Panc1 (cell line): ENCODE measurements around the gene NDUFV2. TPM values are rescaled to one million over a fixed set of nuclear protein-coding genes. Genes with fewer than 3 reads are reported as not detected.

Experiments
- ATAC-seq: fragments of 200-7000 bp; cut with Tn5 transposase; 2 replicates; pipeline ENCODE4 v1.9.1; 2020; ENCODE audit warnings: mild to moderate bottlenecking, moderate library complexity
- BruUV-seq: library from RNA; stranded (reverse); fragments of 400-500 nt; replicated peaks from 2 replicates; lab custom pipeline; 2021; lab: Mats Ljungman, UMichigan
- CTCF ChIA-PET: fragments of 300-600 bp; sonication (Branson Sonifier 250); formaldehyde crosslinking; loops from one replicate; lab custom pipeline; 2022; ENCODE audit warnings: antibody characterized with exemption; lab: Charles Lee
- POLR2A ChIA-PET: fragments of 300-600 bp; sonication (Branson Sonifier 250); formaldehyde crosslinking; loops from one replicate; lab custom pipeline; 2022; ENCODE audit warnings: antibody characterized with exemption; lab: Charles Lee
- DNase-seq: peaks from one replicate; pipeline ENCODE4 v3.0.0-alpha.2; 2010; ENCODE audit warnings: low read depth, low spot score
- H3K27ac ChIP-seq: 2 replicates; pipeline ENCODE4 v1.5.1; 2011; ENCODE audit warnings: mild to moderate bottlenecking, low read length, inconsistent platforms
- H3K27me3 ChIP-seq: fragments of 200-500 bp; sonication (Bioruptor generic); 2 replicates; pipeline ENCODE4 v1.6.0; 2014; ENCODE audit warnings: low read length, inconsistent platforms; ENCODE audit not compliant: control insufficient read depth, insufficient read depth
- H3K36me3 ChIP-seq: fragments of 200-500 bp; sonication (Bioruptor generic); 2 replicates; pipeline ENCODE4 v1.5.1; 2014; ENCODE audit warnings: inconsistent platforms, mild to moderate bottlenecking, low read length, moderate library complexity; ENCODE audit not compliant: control insufficient read depth, insufficient read depth
- H3K4me1 ChIP-seq: 2 replicates; pipeline ENCODE4 v1.5.1; 2011; ENCODE audit warnings: inconsistent platforms, mild to moderate bottlenecking, low read length, moderate library complexity; ENCODE audit not compliant: control insufficient read depth, insufficient read depth
- H3K4me3 ChIP-seq, 2 experiments: 2 replicates each; pipeline ENCODE4 v1.5.1; 2011 to 2012; ENCODE audit warnings: low read depth in 2 of 2, low read length in 2 of 2, mild to moderate bottlenecking in 2 of 2, inconsistent platforms in 1 of 2, moderate library complexity in 1 of 2
- H3K9me3 ChIP-seq: fragments of 200-500 bp; sonication (Bioruptor generic); 2 replicates; pipeline ENCODE4 v1.5.1; 2014; ENCODE audit warnings: low read depth, mild to moderate bottlenecking, inconsistent platforms, low read length, moderate library complexity; ENCODE audit not compliant: control insufficient read depth, insufficient read depth
- CTCF ChIP-seq: fragments of 450-650 bp; IDR thresholded peaks from 2 replicates; pipeline ENCODE4 v1.5.1; 2017; ENCODE audit warnings: mild to moderate bottlenecking
- POLR2AphosphoS5 ChIP-seq: IDR thresholded peaks from 2 replicates; pipeline ENCODE4 v1.6.1; 2012; ENCODE audit warnings: mild to moderate bottlenecking, low read depth, low read length, moderate library complexity
- REST ChIP-seq, 2 experiments: IDR thresholded peaks; 2 replicates each; pipeline ENCODE4 v1.6.1; 2011 to 2012; ENCODE audit warnings: low read depth in 2 of 2, control low read depth in 1 of 2, low read length in 1 of 2, mild to moderate bottlenecking in 1 of 2, moderate library complexity in 1 of 2; ENCODE audit not compliant: insufficient read depth in 1 of 2
- SIN3A ChIP-seq: IDR thresholded peaks from 2 replicates; pipeline ENCODE4 v1.6.1; 2012; ENCODE audit warnings: low read depth, mild to moderate bottlenecking, low read length, moderate library complexity, borderline replicate concordance; ENCODE audit not compliant: insufficient read depth
- TCF7L2 ChIP-seq: IDR thresholded peaks from 2 replicates; pipeline ENCODE4 v1.6.1; 2011; ENCODE audit warnings: mild to moderate bottlenecking, low read depth, low read length, inconsistent platforms
- in situ Hi-C: cut with HindIII; loops from 2 replicates; pipeline ENCODE4 v1.10.0; 2016; ENCODE audit warnings: low sequenced_read_pairs, low pct_unique_long_range_greater_than_20kb
- intact Hi-C: fragments of 100-400 bp; cut with micrococcal nuclease; formaldehyde crosslinking; loops from one replicate; pipeline ENCODE4 v1.10.0; 2022; ENCODE audit not compliant: unreplicated experiment
- total RNA-seq: library from RNA; stranded (reverse); gene quantifications from one replicate; pipeline ENCODE4 v1.2.1, GENCODE V29; 2021; ENCODE audit not compliant: unreplicated experiment

NDUFV2 gene
- total RNA-seq, 1 experiment from 2014 or later = 157 TPM

GRCh38 chr18:9082711-9083510, 19.6 kb upstream of the NDUFV2 start:
- BruUV-seq = no TSS peak
- Histone ChIP-seq H3K27me3 (no peaks in the 10 kb centered on the region), H3K4me3 (no peak overlapping the region), H3K4me1 (no peaks in the 10 kb centered on the region), H3K9me3 (no peaks in the 10 kb centered on the region), H3K27ac (no peak overlapping the region), H3K36me3 (no peaks in the 10 kb centered on the region)
- no peak for ATAC-seq
- POLR2A ChIA-PET = interaction anchor here (0.6 to 0.7 kb wide), 2 partner anchors 18 to 273 kb away, joined by 3 read pairs; no protein-coding TSS in a partner anchor
- TF ChIP-seq SIN3A = no peak
- TF ChIP-seq CTCF = no peak
- no peak for TF ChIP-seq POLR2AphosphoS5
- no peak for TF ChIP-seq TCF7L2
- no peak for TF ChIP-seq REST (IDR thresholded peaks at IDR 0.05; ENCODE audit: insufficient read depth in 1 of 2, low read depth in 2 of 2, low read length in 1 of 2)
- DNase-seq = no peak
- CTCF ChIA-PET = interaction anchor here (0.5 kb wide), 1 partner anchor 483 kb away, joined by 5 read pairs; no protein-coding TSS in a partner anchor
- in situ Hi-C loops = no loop called here
- intact Hi-C loops = no loop called here

DNA sequence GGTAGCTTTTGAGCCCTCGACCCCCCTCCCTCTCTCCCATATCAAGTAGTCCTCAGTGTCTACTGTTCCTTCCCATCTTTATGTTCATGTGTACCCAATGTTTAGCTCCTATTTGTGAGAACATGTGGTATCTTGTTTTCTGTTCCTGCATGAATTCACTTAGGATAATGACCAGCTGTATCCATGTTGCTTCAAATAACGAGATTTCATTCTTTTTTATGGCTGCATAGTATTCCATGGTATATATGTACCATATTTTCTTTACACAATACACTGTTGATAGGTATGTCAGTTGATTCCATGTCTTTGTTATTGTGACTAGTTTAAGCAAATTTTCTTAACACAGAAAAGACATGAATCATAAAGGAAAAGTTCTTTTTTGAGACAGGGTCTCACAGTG, 16.5 kb upstream of the NDUFV2 start:
- in situ Hi-C loops = no loop called here
- no peaks in the 10 kb centered on the region for H3K36me3 ChIP-seq
- no peak for ATAC-seq
- H3K27ac ChIP-seq = no peak overlapping the region
- ChIA-PET POLR2A (no interaction called here), CTCF (no interaction called here)
- H3K27me3 ChIP-seq = no peaks in the 10 kb centered on the region
- H3K4me3 ChIP-seq = no peak overlapping the region
- intact Hi-C loops = no loop called here
- DNase-seq = no peak
- no peaks in the 10 kb centered on the region for H3K4me1 ChIP-seq
- TF ChIP-seq TCF7L2 (no peak), REST (IDR thresholded peaks at IDR 0.05; ENCODE audit: insufficient read depth in 1 of 2, low read depth in 2 of 2, low read length in 1 of 2) (no peak), CTCF (no peak), POLR2AphosphoS5 (no peak), SIN3A (no peak)
- no TSS peak for BruUV-seq
- H3K9me3 ChIP-seq = no peaks in the 10 kb centered on the region
